GM12892 (cell line): ENCODE measurements around the gene KLHL24.
"Not testable (repeated sequence)": the region's sequence is repeated elsewhere in the genome, so short reads cannot be mapped to it uniquely, and the experiment has no call there.

Source experiments
- POLR2A ChIP-seq: IDR thresholded peaks from 2 replicates; pipeline ENCODE4 v1.6.1; 2011; ENCODE audit warnings: low read depth, low read length, control low read depth
- TAF1 ChIP-seq: IDR thresholded peaks from 2 replicates; pipeline ENCODE4 v1.6.1; 2011; ENCODE audit warnings: low read depth, mild to moderate bottlenecking, control low read depth, low read length, borderline replicate concordance

DNA sequence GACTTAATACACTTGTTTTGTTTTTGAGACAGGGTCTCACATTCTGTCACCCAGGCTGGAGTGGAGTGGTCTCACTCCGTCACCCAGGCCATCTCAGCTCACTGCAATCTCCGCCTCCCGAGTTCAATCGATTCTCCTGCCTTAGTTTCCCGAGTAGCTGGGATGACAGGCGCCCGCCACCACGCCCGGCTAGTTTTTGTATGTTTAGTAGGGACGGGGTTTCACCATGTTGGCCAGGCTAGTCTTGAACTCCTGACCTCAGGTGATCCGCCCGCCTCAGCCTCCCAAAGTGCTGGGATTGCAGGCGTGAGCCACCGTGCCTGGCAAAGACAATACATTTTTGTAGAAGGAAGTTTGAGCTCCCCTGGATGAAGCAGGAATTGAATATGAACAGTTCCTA lies 2.2 kb downstream of the KLHL24 start:
- not testable (repeated sequence) for TF ChIP-seq TAF1, POLR2A
